Measurements from ENCODE around the gene ZNF710.

DNA sequence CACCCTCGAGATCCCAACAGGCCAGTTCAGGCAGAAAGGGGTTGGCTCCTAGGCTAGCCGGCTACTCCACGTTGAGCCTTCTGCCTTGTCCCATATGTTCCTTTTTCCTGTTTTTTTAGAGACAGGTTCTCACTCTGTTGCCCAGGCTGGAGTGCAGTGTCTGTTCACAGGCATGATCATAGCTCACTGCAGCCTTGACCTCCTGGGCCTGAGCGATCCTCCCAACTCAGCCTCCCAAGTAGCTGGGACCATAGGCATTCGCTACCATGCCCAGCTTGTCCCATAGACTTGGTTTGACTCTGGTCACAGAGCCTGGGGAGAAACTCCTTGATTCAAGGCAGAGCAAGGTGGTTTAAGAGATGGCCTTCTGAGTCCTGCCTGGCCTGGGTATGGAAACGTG, 32.3 kb downstream of the ZNF710 start:
- TF ChIP-seq POLR2A (IDR thresholded peaks at IDR 0.05; ENCODE audit: low read length) (no peak), GATA1 (IDR thresholded peaks at IDR 0.05; ENCODE audit: low read depth, low read length) (no peak)

Measured in erythroblast (primary cell).